ENCODE measurements around the gene IL22RA1. TPM values are rescaled to one million over a fixed set of nuclear protein-coding genes. Genes with fewer than 3 reads are reported as not detected.

Gene IL22RA1
- total RNA-seq, 1 experiment from 2014 or later = 0.37 TPM

GRCh38 chr1:24075946-24076345, 67.0 kb downstream of the IL22RA1 start:
- in situ Hi-C loops (cut with HindIII; ENCODE audit: low pct_unique_long_range_greater_than_20kb, low sequenced_read_pairs) = no loop called here
- no peak for DNase-seq (ENCODE audit: low read depth, low spot score)

DNA sequence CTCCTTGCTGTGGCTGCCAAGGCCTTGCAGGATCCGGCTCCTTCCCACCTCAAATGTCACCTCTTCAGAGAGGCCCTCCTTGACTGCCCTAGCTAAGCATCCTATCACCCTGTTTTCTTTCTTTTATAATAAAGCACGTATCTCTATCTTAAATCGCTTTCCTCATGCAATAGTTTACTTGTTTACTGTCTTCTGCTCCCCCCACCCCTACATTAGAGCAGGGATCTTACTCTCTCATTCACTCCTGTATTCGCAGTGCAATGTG, 67.4 kb downstream of the IL22RA1 start:
- no peak for DNase-seq (ENCODE audit: low read depth, low spot score)
- in situ Hi-C loops (cut with HindIII; ENCODE audit: low pct_unique_long_range_greater_than_20kb, low sequenced_read_pairs) = no loop called here

DNA sequence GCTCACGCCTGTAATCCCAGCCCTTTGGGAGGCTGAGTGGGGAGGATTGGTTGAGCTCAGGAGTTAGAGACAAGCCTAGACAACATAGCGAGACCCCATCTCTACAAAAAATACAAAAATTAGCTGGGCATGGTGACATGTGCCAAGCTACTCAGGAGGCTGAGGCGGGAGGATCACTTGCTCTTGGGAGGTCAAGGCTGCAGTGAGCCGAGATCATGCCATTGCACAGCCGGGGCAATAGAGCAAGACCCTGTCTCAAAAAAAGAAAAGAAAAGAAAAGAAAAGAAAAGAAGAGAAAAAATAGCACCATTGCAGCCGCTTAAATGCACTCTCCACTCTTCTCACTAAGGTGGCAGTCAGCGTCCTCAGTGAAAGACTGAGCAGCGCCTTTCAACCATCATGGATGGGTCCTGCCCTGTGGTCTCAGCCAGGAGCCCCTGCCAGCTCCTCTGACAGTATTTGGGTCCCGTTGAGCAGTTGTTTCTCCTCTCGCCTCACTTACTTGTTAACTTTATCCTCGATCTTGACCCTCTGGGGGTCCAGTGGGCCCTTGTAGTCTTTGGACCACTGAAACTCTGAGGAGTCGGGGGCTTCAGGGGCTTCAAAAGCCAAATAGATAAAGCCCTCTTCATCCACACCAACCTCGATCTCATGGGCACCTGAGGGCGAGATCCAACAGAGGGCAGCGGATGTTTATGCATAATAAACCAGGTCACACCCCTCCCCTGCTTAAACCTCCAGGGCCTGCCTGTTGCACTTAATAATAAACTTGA, 67.9 kb downstream of the IL22RA1 start:
- no peak for DNase-seq (ENCODE audit: low read depth, low spot score)
- in situ Hi-C loops (cut with HindIII; ENCODE audit: low pct_unique_long_range_greater_than_20kb, low sequenced_read_pairs) = no loop called here

DNA sequence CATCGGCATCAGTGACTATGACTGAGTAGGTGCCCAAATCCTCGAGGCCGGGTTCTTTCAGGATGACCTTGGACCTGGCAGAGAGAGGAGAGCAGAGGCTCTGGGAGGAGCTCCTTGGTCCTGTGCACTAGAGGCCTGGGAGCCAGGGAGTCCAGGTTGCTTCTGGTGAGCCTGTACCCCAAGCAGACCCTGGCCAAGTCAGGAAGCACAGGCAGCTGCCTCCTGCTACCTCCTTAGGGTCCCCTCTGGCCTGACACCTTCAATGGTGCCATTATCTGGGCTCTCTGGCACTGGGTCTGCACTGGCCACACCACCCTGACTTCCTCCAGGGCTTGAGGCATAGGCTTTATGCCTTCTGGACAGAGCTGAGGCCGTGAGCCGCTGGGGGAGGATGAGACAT, 68.7 kb downstream of the IL22RA1 start:
- in situ Hi-C loops (cut with HindIII; ENCODE audit: low pct_unique_long_range_greater_than_20kb, low sequenced_read_pairs) = no loop called here
- DNase-seq (ENCODE audit: low read depth, low spot score) = no peak

- in situ Hi-C loops (cut with HindIII; ENCODE audit: low pct_unique_long_range_greater_than_20kb, low sequenced_read_pairs) = no loop called here
- no peak for DNase-seq (ENCODE audit: low read depth, low spot score)
These were observed 71.0 kb downstream of the IL22RA1 start for GRCh38 chr1:24071941-24072340.

GRCh38 chr1:24070821-24071393, 72.0 kb downstream of the IL22RA1 start:
- DNase-seq (ENCODE audit: low read depth, low spot score) = peak; percentile 85
- in situ Hi-C loops (cut with HindIII; ENCODE audit: low pct_unique_long_range_greater_than_20kb, low sequenced_read_pairs) = no loop called here

DNA sequence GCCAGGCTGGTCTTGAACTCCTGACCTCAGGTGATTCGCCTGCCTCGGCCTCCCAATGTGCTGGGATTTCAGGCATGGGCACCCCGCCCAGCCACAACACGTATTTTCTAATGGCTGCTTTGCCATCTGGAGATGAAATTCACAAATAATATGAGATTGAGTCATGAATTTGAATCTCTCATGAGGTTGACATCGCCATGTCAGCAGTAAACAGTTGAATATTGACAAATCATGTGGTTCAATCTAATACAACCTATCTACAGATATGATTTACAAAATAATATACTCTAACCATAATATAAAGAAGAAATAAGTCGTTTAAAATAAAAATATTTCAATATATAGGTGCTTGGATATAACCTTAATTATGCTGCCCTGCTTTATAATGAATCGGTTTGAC, 73.1 kb downstream of the IL22RA1 start:
- no peak for DNase-seq (ENCODE audit: low read depth, low spot score)
- in situ Hi-C loops (cut with HindIII; ENCODE audit: low pct_unique_long_range_greater_than_20kb, low sequenced_read_pairs) = no loop called here

Other genes starting within 250 kb of the IL22RA1 start
- gene CNR2, start 229.8 kb downstream of the IL22RA1 start, total RNA-seq (2014; rRNA removed; shearing (Covaris generic)) = not detected in 2 replicates
- gene PNRC2, start 183.3 kb downstream of the IL22RA1 start, total RNA-seq (2014; rRNA removed; shearing (Covaris generic)) = 60.9 and 67.7 TPM in 2 replicates
- 80.4 and 87.1 TPM in 2 replicates for gene SRSF10, start 162.8 kb downstream of the IL22RA1 start, total RNA-seq (2014; rRNA removed; shearing (Covaris generic))
- gene MYOM3, start 31.0 kb downstream of the IL22RA1 start, total RNA-seq (2014; rRNA removed; shearing (Covaris generic)) = not detected in 2 replicates
- not detected in 2 replicates for gene IFNLR1, start 44.1 kb upstream of the IL22RA1 start, total RNA-seq (2014; rRNA removed; shearing (Covaris generic))
- not detected in 2 replicates for gene GRHL3, start 176.2 kb upstream of the IL22RA1 start, total RNA-seq (2014; rRNA removed; shearing (Covaris generic))